ENCODE data around the gene EXOC6B. TPM values are rescaled to one million over a fixed set of nuclear protein-coding genes. Genes with fewer than 3 reads are reported as not detected.
A peak's percentile ranks its signal among the peaks of the same experiment; 100 is the strongest.

EXOC6B gene
- total and polyA plus RNA-seq, 11 donors, result 18.4 to 192 (median 143) TPM

DNA sequence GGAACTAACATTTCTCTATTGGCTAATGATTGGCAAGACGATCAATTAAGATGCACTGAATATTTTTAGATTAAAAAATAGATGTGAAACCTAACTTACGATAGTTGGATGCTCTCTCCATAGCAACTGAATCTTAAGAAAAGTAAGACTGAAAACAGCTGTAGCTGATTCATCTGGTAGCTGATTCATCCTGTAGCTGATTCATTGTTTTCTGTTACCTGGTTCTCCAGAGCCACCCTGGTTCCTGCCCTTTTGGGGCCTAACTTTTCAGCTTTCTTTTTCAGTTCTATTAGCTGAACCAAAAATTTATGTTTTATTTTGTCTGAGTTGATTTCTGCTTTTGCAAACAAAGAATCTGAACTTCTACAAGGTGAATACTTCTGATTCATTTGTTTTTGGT lies 38.7 kb upstream of the EXOC6B start:
- TF ChIP-seq, protein P1, sequence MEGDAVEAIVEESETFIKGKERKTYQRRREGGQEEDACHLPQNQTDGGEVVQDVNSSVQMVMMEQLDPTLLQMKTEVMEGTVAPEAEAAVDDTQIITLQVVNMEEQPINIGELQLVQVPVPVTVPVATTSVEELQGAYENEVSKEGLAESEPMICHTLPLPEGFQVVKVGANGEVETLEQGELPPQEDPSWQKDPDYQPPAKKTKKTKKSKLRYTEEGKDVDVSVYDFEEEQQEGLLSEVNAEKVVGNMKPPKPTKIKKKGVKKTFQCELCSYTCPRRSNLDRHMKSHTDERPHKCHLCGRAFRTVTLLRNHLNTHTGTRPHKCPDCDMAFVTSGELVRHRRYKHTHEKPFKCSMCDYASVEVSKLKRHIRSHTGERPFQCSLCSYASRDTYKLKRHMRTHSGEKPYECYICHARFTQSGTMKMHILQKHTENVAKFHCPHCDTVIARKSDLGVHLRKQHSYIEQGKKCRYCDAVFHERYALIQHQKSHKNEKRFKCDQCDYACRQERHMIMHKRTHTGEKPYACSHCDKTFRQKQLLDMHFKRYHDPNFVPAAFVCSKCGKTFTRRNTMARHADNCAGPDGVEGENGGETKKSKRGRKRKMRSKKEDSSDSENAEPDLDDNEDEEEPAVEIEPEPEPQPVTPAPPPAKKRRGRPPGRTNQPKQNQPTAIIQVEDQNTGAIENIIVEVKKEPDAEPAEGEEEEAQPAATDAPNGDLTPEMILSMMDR (IDR thresholded peaks at IDR 0.05), result no peak
- TF ChIP-seq POLR2A (IDR thresholded peaks at IDR 0.05), result no peak
- Histone ChIP-seq H3K27me3 (peaks cover 0 to 18% (median 0%) of the 10 kb centered on the region in 9 donors), H3K9me3 (no peaks in the 10 kb centered on the region), H3K4me3 (no peak overlapping the region), H3K4me1 (peaks cover 0 to 12% (median 7%) of the 10 kb centered on the region in 12 donors), H3K36me3 (no peaks in the 10 kb centered on the region), H3K27ac (no peak overlapping the region)
- WGBS, 4 donors, result 43 to 67% (median 54%) methylated on average over 2 of the region's 2 CpGs
- intact Hi-C loops (cut with DNase I), result no loop called here
- DNase-seq (no peak), ATAC-seq (no peak)

DNA sequence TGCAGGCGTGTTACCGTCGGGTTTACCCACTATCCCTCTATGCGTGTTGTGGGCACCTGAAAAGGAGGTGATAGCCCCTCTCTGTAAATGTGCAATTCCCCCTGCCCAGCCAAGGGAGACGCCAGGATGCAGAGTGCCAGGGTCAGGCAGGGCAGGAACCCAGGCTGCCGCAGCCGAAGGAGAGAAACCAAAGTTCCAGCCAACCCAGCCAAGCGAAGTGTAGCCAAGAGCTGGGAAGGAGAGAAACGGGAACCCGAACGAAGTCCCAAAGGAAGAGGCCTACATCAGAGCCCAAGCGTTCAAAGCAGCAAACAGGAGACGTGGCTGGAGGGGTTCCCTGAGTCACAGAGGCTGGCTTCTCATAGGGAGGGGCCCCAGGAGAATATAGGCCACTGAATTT lies 37.2 kb upstream of the EXOC6B start:
- no peaks in the 10 kb centered on the region for H3K9me3 ChIP-seq
- no peaks in the 10 kb centered on the region for H3K36me3 ChIP-seq
- H3K27ac ChIP-seq, result no peak overlapping the region
- TF ChIP-seq POLR2A (IDR thresholded peaks at IDR 0.05), result no peak
- TF ChIP-seq, protein P1 (IDR thresholded peaks at IDR 0.05), result no peak
- peak in 1 of 4 donors; percentile 19 for ATAC-seq
- intact Hi-C loops (cut with DNase I), result loop anchor here in 2 of 10 donors (2.0 kb wide), 1 partner anchor 92 kb away; no protein-coding TSS in a partner anchor
- no peak for DNase-seq
- peaks cover 0 to 12% (median 7%) of the 10 kb centered on the region in 12 donors for H3K4me1 ChIP-seq
- H3K27me3 ChIP-seq, result peaks cover 0 to 22% (median 0%) of the 10 kb centered on the region in 9 donors
- WGBS, 4 donors, result 41 to 50% (median 43%) methylated on average over 13 of the region's 13 CpGs
- peak overlapping the region in 5 of 12 donors; percentile 16 to 39 (median 32) for H3K4me3 ChIP-seq

DNA sequence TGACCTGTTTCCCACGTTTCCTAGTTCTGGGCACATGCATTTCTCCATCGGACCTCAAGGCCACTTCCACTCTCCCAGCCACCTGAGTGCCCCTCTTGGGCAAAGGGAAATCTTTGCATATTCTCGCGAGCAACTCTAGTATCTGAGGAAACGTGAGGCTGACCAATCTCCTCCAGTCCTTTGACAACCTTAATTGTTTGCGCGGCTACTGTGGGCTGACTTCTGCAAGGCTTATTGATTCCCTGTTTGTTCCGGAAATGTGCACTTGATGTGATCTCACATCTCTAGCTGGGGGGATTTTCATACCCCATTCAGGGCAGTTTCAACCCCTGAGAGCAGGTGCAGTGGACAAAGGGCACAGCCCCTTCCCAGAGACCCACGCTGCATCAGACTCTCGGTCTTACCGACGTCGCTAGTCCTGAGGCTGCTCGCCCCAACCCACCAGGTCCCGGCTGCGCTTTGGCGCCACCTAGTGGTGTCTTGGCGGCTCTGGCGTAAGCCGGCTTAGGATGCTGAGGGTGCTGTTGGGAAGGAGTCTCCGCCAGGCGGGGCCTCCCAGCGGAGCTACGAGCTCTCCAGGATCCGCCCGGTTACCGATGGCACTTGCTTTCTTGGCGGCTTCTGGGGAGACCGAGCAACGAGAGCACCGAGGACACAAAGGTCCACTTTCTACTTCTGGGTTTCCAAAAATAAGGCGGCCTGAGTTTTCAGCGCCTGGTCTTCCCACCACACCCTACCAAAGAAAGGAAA lies 36.6 kb upstream of the EXOC6B start:
- no peaks in the 10 kb centered on the region for H3K36me3 ChIP-seq
- H3K4me3 ChIP-seq, result peak overlapping the region in 9 of 12 donors; percentile 16 to 40 (median 32)
- ATAC-seq, result peak; percentile 93 to 99 (median 98)
- TF ChIP-seq, protein P1 (IDR thresholded peaks at IDR 0.05), result peak in 11 of 12 donors; percentile 94 to 100 (median 99)
- no peak for TF ChIP-seq POLR2A (IDR thresholded peaks at IDR 0.05)
- H3K4me1 ChIP-seq, result peaks cover 0 to 12% (median 7%) of the 10 kb centered on the region in 12 donors
- H3K27ac ChIP-seq, result no peak overlapping the region
- peaks cover 0 to 22% (median 0%) of the 10 kb centered on the region in 9 donors for H3K27me3 ChIP-seq
- intact Hi-C loops (cut with DNase I), result loop anchor here in 2 of 10 donors (2.0 kb wide), 1 partner anchor 92 kb away; no protein-coding TSS in a partner anchor
- no peaks in the 10 kb centered on the region for H3K9me3 ChIP-seq
- 6 to 8% (median 8%) methylated on average over 26 to 33 of the region's 33 CpGs for WGBS, 4 donors
- peak; percentile 81 to 94 (median 88) for DNase-seq

DNA sequence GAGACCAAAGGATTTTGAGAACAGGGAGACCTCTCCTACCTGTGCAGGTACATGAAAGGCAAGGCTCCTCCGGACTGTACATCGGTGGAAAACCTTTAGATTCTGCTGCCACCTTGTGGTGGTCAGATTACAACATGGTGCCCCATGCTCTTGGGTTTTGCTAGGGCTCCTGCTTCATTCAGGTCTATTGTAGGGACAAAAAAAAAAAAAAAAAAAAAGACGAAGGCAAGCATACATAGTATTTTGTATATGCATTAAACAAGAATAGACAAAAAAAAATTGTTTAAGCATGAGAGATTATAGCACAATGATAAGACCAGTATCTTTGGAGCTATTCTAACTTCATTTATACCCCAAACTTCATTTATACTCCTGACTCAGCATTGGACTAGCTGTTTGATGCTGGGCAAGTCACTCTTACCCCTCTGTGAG lies 34.0 kb upstream of the EXOC6B start:
- peaks cover 0 to 27% (median 0%) of the 10 kb centered on the region in 9 donors for H3K27me3 ChIP-seq
- H3K4me3 ChIP-seq, result no peak overlapping the region
- H3K4me1 ChIP-seq, result peaks cover 0 to 12% (median 7%) of the 10 kb centered on the region in 12 donors
- H3K27ac ChIP-seq, result no peak overlapping the region
- 0 to 5% (median 3%) methylated on average over 3 of the region's 3 CpGs for WGBS, 4 donors
- ATAC-seq (peak; percentile 55 to 75 (median 70)), DNase-seq (peak in 4 of 5 donors; percentile 36 to 57 (median 41))
- no peaks in the 10 kb centered on the region for H3K9me3 ChIP-seq
- intact Hi-C loops (cut with DNase I), result loop anchor here in 8 of 10 donors (1.0 to 2.0 kb wide), 5 partner anchors 33 to 93 kb away; partner anchors contain the start of gene EXOC6B (in 1 of the 8)
- TF ChIP-seq, protein P1 (IDR thresholded peaks at IDR 0.05), result peak; percentile 43 to 75 (median 62)
- no peak for TF ChIP-seq POLR2A (IDR thresholded peaks at IDR 0.05)
- no peaks in the 10 kb centered on the region for H3K36me3 ChIP-seq

All from heart left ventricle (tissue), 16 donors.